ENCODE data around the gene ISCU.

- TF ChIP-seq POLR2AphosphoS5 (IDR thresholded peaks at IDR 0.05): no peak
- no peak for TF ChIP-seq CTCF (IDR thresholded peaks at IDR 0.05)
Measured at GRCh38 chr12:108613548-108613947, 51.2 kb downstream of the ISCU start.

All from esophagus muscularis mucosa (tissue), 3 donors.